ENCODE data around the gene PSMB1.
A peak's percentile ranks its signal among the peaks of the same experiment; 100 is the strongest.

PSMB1 gene

GRCh38 chr6:170552765-170553533, at the start of gene PSMB1:
Gene PSMB1, minus strand, starts transcription at chr6:170553307. Its CDS starts 65 bp downstream, at chr6:170553242.
- ChIA-PET POLR2A (ENCODE audit: low non-redundant PET) (no interaction called here), CTCF (interaction anchor here (0.6 to 0.7 kb wide), 2 partner anchors 303 to 366 kb away, joined by 3 to 4 read pairs; no protein-coding TSS in a partner anchor)
- TF ChIP-seq, protein P1, sequence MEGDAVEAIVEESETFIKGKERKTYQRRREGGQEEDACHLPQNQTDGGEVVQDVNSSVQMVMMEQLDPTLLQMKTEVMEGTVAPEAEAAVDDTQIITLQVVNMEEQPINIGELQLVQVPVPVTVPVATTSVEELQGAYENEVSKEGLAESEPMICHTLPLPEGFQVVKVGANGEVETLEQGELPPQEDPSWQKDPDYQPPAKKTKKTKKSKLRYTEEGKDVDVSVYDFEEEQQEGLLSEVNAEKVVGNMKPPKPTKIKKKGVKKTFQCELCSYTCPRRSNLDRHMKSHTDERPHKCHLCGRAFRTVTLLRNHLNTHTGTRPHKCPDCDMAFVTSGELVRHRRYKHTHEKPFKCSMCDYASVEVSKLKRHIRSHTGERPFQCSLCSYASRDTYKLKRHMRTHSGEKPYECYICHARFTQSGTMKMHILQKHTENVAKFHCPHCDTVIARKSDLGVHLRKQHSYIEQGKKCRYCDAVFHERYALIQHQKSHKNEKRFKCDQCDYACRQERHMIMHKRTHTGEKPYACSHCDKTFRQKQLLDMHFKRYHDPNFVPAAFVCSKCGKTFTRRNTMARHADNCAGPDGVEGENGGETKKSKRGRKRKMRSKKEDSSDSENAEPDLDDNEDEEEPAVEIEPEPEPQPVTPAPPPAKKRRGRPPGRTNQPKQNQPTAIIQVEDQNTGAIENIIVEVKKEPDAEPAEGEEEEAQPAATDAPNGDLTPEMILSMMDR (conservative IDR thresholded peaks at IDR 0.05; ENCODE audit: low read depth), result no peak
- peak; percentile 77 for DNase-seq (ENCODE audit: low spot score)
- peak within 1 kb of the TSS; percentile 86 for H3K27ac ChIP-seq

- ChIA-PET POLR2A (ENCODE audit: low non-redundant PET) (no interaction called here), CTCF (interaction anchor here (0.6 kb wide), 1 partner anchor 13 kb away, joined by 3 read pairs; the partner anchor contains the start of gene PDCD2)
- TF ChIP-seq, protein P1 (conservative IDR thresholded peaks at IDR 0.05; ENCODE audit: low read depth), result no peak
- DNase-seq (ENCODE audit: low spot score), result no peak
- H3K27ac ChIP-seq, result no peak overlapping the region
These were observed 44.2 kb upstream of the PSMB1 start for GRCh38 chr6:170597278-170597677.

- ChIA-PET CTCF (no interaction called here), POLR2A (ENCODE audit: low non-redundant PET) (no interaction called here)
- TF ChIP-seq, protein P1 (conservative IDR thresholded peaks at IDR 0.05; ENCODE audit: low read depth), result no peak
- DNase-seq (ENCODE audit: low spot score), result no peak
- no peak overlapping the region for H3K27ac ChIP-seq
These were observed 43.3 kb upstream of the PSMB1 start for GRCh38 chr6:170596426-170596825.

DNA sequence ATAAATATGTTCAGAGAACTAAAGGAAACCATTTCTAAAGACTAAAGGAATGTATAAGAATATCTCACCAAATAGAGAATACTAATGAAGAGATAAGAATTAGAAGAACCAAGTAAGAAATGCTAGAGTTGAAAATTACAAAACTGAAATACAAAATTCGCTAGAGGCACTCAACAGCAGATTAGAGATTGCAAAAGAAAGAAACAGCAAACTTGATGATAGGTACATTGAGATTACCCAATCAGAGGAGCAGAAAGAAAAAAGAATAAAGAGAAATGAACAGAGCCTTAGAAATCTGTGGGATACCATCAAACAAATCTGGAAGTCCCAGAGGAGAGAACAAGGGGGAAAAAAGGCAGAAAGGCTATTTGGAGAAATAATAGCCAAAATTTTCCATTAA, 37.6 kb upstream of the PSMB1 start:
- CTCF ChIA-PET, result interaction anchor here (0.6 kb wide), 1 partner anchor 1924 kb away, joined by 3 read pairs; no protein-coding TSS in a partner anchor
- H3K27ac ChIP-seq, result no peak overlapping the region
- POLR2A ChIA-PET (ENCODE audit: low non-redundant PET), result no interaction called here
- DNase-seq (ENCODE audit: low spot score), result no peak
- TF ChIP-seq, protein P1 (conservative IDR thresholded peaks at IDR 0.05; ENCODE audit: low read depth), result no peak

- TF ChIP-seq, protein P1 (conservative IDR thresholded peaks at IDR 0.05; ENCODE audit: low read depth), result no peak
- ChIA-PET POLR2A (ENCODE audit: low non-redundant PET) (no interaction called here), CTCF (interaction anchor here (0.6 to 0.7 kb wide), 2 partner anchors 10 to 12 kb away, joined by 3 read pairs; no protein-coding TSS in a partner anchor)
- H3K27ac ChIP-seq, result peak overlapping the region; percentile 82
- peak; percentile 13 for DNase-seq (ENCODE audit: low spot score)
These were observed 31.9 kb upstream of the PSMB1 start for GRCh38 chr6:170584954-170585498.

DNA sequence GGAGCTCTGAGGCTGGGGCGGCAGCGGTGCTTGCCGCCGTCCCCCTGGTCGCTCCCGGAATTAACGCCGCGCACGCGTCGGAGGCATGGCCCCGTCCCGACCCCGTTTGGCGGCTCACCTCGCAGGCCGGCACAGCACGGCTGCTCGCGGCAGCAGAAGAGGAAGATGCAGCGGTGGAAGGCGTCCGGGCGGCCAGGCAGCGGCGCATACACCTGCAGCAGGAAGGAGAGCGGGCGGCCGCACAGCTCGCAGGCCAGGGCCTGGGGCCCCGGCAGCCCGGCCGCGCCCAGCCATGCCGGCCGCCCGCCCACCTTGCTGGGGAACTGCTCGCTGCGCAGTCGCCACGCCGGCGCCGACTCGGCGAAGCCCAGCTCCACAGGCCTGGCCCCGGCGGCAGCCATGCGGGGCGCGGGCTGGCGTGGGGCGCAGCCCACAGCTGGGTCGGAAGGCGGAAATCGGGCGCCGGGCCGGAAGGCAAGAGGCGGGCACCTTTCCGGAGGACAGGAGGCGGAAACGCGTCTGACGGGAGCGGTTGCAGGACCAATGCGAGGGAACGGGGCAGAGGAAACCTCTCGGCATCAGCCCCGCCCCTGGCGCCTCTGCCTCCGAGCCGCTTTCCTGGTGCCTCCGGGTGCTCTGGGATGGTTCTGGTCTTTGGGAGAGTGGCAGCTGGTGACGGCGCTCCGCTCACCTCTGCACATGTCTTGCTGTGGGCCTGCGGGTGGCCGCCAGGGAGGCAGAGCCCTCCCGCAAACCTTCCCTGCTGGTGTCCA, 31.3 kb upstream of the PSMB1 start, which contains the start of gene PDCD2:
Gene PDCD2, minus strand, starts transcription at position 457 of the 773 bp plus-strand sequence. Its CDS starts 56 bp downstream, at position 401.
- H3K27ac ChIP-seq, result peak within 1 kb of the TSS; percentile 82
- ChIA-PET POLR2A (ENCODE audit: low non-redundant PET) (no interaction called here), CTCF (interaction anchor here (0.7 to 1.2 kb wide), 4 partner anchors 9 to 17 kb away, joined by 3 read pairs; no protein-coding TSS in a partner anchor)
- TF ChIP-seq, protein P1 (conservative IDR thresholded peaks at IDR 0.05; ENCODE audit: low read depth), result no peak
- peak; percentile 96 for DNase-seq (ENCODE audit: low spot score)

All from RWPE1 (cell line).